ENCODE results near the gene COPS7A.

The COPS7A gene

DNA sequence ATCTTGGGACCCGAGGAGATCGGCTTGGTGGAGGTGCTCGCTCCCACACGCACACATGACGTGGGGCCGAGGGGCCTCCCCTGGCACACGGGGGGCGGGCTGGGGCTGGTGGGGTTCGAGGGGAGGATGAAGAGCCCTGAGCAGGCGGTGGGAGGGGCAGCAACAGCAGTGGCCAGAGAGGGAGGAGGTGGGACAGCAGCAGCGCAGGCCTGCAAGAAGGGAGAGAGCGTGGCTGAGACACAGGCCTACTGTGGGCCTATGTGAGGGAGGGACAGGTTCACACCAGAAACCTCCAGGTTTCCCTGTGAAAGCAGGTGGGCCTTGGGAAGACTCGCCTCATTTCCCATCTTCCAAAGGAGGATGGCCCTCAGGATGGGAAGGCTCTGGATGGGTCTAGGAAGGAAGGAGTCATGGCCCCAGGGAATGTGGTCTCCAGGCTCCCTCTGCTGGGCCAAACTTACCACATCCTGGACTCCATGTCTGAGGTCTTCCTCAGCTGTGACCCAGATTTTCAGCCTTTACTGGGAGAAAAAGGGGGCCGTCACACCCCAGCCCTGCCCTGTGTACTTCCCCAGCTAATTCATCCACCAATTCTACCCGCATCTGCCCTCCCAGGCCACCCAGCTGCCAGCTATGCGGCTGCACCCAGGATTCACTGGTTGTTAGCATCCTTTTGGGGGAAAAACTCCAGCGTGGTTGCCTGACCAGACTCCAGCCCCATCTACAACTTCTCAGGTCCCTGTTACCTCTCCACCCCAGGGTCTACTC, 26.1 kb upstream of the COPS7A start:
- TF ChIP-seq, protein P1, sequence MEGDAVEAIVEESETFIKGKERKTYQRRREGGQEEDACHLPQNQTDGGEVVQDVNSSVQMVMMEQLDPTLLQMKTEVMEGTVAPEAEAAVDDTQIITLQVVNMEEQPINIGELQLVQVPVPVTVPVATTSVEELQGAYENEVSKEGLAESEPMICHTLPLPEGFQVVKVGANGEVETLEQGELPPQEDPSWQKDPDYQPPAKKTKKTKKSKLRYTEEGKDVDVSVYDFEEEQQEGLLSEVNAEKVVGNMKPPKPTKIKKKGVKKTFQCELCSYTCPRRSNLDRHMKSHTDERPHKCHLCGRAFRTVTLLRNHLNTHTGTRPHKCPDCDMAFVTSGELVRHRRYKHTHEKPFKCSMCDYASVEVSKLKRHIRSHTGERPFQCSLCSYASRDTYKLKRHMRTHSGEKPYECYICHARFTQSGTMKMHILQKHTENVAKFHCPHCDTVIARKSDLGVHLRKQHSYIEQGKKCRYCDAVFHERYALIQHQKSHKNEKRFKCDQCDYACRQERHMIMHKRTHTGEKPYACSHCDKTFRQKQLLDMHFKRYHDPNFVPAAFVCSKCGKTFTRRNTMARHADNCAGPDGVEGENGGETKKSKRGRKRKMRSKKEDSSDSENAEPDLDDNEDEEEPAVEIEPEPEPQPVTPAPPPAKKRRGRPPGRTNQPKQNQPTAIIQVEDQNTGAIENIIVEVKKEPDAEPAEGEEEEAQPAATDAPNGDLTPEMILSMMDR (conservative IDR thresholded peaks at IDR 0.05; ENCODE audit: control insufficient read depth, insufficient read depth, low read depth, low read length): peak; percentile 74
- no peak overlapping the region for H3K4me3 ChIP-seq (ENCODE audit: control insufficient read depth, low read depth, low read length)
- peak; percentile 71 for DNase-seq (ENCODE audit: low read depth)

DNA sequence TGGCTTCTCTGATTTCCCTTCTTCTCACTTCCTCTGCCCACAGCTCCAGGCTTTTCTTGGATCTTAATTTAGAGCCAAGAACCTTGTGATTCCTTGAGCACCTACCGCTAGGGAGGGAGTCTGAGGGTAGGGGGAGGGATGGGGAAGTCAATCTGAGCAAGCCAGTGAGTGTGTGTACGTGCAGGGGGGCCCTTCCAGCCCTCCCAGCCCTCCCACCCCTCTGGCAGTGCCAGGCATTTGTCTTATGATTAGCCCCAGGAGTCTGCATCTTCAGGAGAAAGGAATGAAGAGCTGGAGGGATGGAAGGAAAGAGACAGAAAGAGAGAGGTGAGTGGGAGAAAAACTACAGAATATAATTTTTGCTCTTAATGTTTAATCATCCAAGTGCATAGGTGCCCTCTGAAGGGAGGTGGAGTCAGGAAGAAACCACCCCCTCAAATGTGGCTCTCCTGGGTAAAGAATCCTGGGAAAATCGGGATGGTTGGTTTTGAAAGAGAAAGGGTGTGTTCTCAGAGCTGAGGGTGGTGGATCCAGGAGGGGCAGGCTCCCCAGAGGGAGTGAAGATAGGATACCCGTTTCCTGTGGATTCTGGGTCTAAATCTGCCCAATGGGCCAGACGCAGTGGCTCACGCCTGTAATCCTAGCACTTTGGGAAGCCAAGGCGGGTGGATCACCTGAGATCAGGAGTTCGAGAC, 25.3 kb upstream of the COPS7A start:
- no peak for DNase-seq (ENCODE audit: low read depth)
- H3K4me3 ChIP-seq (ENCODE audit: control insufficient read depth, low read depth, low read length): no peak overlapping the region
- TF ChIP-seq, protein P1 (conservative IDR thresholded peaks at IDR 0.05; ENCODE audit: control insufficient read depth, insufficient read depth, low read depth, low read length): no peak

DNA sequence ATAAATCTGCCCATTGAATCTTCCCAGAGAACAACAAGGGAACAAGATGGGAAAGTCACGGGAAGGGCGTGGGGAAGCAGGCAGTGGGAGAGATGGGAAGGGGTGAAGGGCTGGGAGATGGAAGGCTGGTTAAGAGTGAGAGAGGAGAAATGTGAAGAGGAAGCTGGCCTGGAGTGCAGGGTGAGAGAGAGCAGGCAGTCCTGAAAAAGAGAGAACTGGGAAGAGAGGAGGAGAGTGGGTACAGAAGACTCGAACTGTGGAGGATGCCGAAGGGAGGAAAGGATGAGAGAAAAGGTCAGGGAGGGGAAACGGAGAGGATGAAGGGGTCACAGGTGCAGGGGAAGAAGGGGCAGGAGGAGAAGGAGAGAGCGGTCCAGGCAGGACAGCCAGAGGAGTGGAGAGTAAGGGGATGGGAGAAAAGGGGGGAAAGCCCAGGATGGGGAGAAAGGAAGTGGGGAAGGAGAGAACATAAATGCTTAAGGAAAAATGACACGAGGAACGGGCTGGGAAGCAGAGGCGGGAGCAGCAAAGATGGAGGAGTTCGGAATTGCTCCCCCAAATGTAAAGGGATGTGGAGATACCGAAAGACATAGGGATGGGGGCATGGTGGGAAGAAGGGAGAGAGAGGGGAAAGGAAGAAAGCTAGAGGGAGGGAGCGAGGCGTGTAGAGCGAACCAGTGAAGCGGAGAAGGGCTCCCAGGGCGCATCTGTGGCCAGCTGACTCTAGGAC, 24.4 kb upstream of the COPS7A start:
- peak overlapping the region; percentile 31 for H3K4me3 ChIP-seq (ENCODE audit: control insufficient read depth, low read depth, low read length)
- no peak for DNase-seq (ENCODE audit: low read depth)

DNA sequence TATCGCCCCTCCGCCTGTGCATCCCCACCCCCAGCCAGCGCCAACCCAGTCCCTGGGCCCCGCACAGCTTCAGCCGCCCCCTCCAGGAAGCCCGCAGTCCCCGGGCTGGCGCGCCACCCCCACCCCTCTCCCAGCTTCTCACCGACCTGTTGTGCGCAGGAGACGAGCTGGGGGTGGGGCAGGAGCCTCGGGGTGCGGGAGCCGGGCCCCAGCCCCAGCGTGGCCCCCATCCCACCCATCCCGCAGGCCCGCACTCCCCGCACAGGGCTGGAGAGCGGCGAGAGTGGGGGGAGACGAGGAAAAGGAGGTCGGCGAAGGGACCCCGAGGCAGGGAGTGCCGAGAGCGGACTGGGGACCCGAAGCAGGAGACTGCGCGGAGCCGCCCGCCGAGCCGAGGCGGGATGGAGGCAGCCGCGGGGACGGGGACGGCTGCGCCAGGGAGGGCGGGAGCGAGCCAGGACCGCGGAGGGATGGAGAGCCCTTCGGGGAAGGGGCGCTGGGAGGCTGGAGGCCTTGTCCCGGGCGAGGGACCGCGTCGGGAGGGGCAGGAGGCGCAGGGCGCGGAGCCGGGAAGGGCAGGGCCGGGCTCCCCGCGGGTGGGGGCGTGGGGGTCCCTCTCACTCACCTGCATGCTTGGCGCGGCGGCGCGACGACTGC, 23.7 kb upstream of the COPS7A start:
- H3K4me3 ChIP-seq (ENCODE audit: control insufficient read depth, low read depth, low read length): peak overlapping the region; percentile 31
- TF ChIP-seq, protein P1 (conservative IDR thresholded peaks at IDR 0.05; ENCODE audit: control insufficient read depth, insufficient read depth, low read depth, low read length): no peak
- DNase-seq (ENCODE audit: low read depth): no peak

More for the DNA sequence above, 24.4 kb upstream of the COPS7A start:
- TF ChIP-seq, protein P1 (conservative IDR thresholded peaks at IDR 0.05; ENCODE audit: control insufficient read depth, insufficient read depth, low read depth, low read length): no peak

DNA sequence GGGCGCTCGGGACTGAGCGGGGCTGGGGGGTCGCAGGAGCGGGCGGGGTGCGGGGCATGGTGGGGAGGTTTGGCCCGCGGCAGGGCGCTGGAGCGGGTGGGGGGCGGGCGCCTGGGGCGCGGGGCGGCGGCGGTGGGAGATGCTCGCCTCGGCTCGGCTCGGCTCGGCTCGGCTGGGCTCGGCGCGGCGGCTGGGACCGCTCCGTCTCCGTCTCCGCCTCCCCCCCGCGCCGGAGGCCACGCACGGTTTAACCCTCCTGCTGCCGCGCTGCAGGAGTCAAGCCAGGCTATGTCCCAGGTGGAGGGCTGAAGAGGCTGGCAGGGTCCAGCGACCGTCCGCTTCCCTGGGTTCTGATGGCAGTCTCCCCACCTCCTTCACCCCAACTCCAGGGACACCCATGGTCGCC, 23.2 kb upstream of the COPS7A start, which contains the start of gene PIANP:
PIANP (minus strand) TSS at position 170 of the 406 bp plus-strand sequence. CDS start 2,754 bp downstream, outside the sequence.
- TF ChIP-seq, protein P1 (conservative IDR thresholded peaks at IDR 0.05; ENCODE audit: control insufficient read depth, insufficient read depth, low read depth, low read length): no peak
- H3K4me3 ChIP-seq (ENCODE audit: control insufficient read depth, low read depth, low read length): peak within 1 kb of the TSS; percentile 34
- DNase-seq (ENCODE audit: low read depth): no peak

Measured in fibroblast of mammary gland (primary cell).